ENCODE data around the gene SNAP47.

SNAP47 gene

GRCh38 chr1:227808566-227808965 is 73.3 kb downstream of the SNAP47 start:
- no peak for DNase-seq

GRCh38 chr1:227809026-227809425 is 73.8 kb downstream of the SNAP47 start:
- no peak for DNase-seq

- no peak for DNase-seq
These were observed 78.7 kb downstream of the SNAP47 start for GRCh38 chr1:227813962-227814361.

- no peak for DNase-seq
These were observed 80.5 kb downstream of the SNAP47 start, which contains the start of gene PRSS38 for GRCh38 chr1:227815468-227816409. Gene PRSS38 (plus strand): TSS chr1:227815675. CDS start chr1:227815717, 42 bp downstream.

- DNase-seq = no peak
These were observed 81.7 kb downstream of the SNAP47 start for GRCh38 chr1:227816750-227817446.

- no peak for DNase-seq
These were observed 88.3 kb downstream of the SNAP47 start for GRCh38 chr1:227823537-227823936.

- no peak for DNase-seq
These were observed 89.0 kb downstream of the SNAP47 start for GRCh38 chr1:227824204-227824603.

GRCh38 chr1:227828786-227829185 is 93.6 kb downstream of the SNAP47 start:
- no peak for DNase-seq
